AG04450 (cell line): ENCODE measurements around the gene ADORA2A. TPM values are rescaled to one million over a fixed set of nuclear protein-coding genes. Genes with fewer than 3 reads are reported as not detected.

ENCODE experiments used
- CTCF ChIA-PET: fragments of 300-600, 350-600 bp; formaldehyde crosslinking; extraction: SDS; loops from one replicate; lab custom pipeline; 2022; ENCODE audit warnings: antibody characterized with exemption, inconsistent platforms; lab: Charles Lee
- POLR2A ChIA-PET: fragments of 350-600 bp; formaldehyde crosslinking; extraction: SDS; loops from one replicate; lab custom pipeline; 2021; ENCODE audit warnings: antibody characterized with exemption, inconsistent platforms; lab: Yijun Ruan, JAX
- DNase-seq: peaks from one replicate; pipeline ENCODE4 v3.0.0-alpha.2; 2011; ENCODE audit warnings: low read depth, low spot score
- H3K27ac ChIP-seq: one replicate; pipeline ENCODE4 v1.5.1; 2012; ENCODE audit warnings: low read depth, low read length, control low read depth
- H3K27me3 ChIP-seq: one replicate; pipeline ENCODE4 v1.6.0; 2012; ENCODE audit warnings: low read length; ENCODE audit not compliant: control insufficient read depth, insufficient read depth
- H3K4me3 ChIP-seq: 2 replicates; pipeline ENCODE4 v1.5.1; 2011; ENCODE audit warnings: mild to moderate bottlenecking, low read depth, low read length, control low read depth
- H3K9me3 ChIP-seq: 2 replicates; pipeline ENCODE4 v1.5.1; 2012; ENCODE audit warnings: low read length; ENCODE audit not compliant: control insufficient read depth, insufficient read depth
- CTCF ChIP-seq: IDR thresholded peaks from 2 replicates; pipeline ENCODE4 v1.5.1; 2011; ENCODE audit warnings: low read depth, low read length, control low read depth, inconsistent platforms
- polyA plus RNA-seq: library from polyadenylated mRNA; depleted of rRNA; stranded (reverse); fragments of >200 nt; gene quantifications from 2 replicates; pipeline ENCODE4 v1.2.3, GENCODE V29; 2011

Gene ADORA2A
- polyA plus RNA-seq, 1 experiment: 0.19 TPM

GRCh38 chr22:24413736-24414385 is 13.5 kb upstream of the ADORA2A start:
- Histone ChIP-seq H3K27ac (no peak overlapping the region), H3K4me3 (no peak overlapping the region), H3K27me3 (no peaks in the 10 kb centered on the region), H3K9me3 (no peaks in the 10 kb centered on the region; the same call in 1 of the 2 replicates)
- no peak for TF ChIP-seq CTCF
- no peak for DNase-seq
- POLR2A ChIA-PET: no interaction called here
- CTCF ChIA-PET: interaction anchor here (1.3 kb wide), 1 partner anchor 10 kb away, joined by 4 read pairs; no protein-coding TSS in a partner anchor

- POLR2A ChIA-PET: no interaction called here
- TF ChIP-seq CTCF: no peak
- no peaks in the 10 kb centered on the region for H3K27me3 ChIP-seq
- no peak overlapping the region for H3K27ac ChIP-seq
- DNase-seq: no peak
- CTCF ChIA-PET: no interaction called here
- no peak overlapping the region for H3K4me3 ChIP-seq
- no peaks in the 10 kb centered on the region; the same call in 1 of the 2 replicates for H3K9me3 ChIP-seq
Measured at GRCh38 chr22:24414523-24414922, 12.9 kb upstream of the ADORA2A start.

- DNase-seq: no peak
- no peaks in the 10 kb centered on the region; the same call in 1 of the 2 replicates for H3K9me3 ChIP-seq
- peak overlapping the region; percentile 57 for H3K27ac ChIP-seq
- no peak overlapping the region for H3K4me3 ChIP-seq
- CTCF ChIA-PET: no interaction called here
- no peak for TF ChIP-seq CTCF
- POLR2A ChIA-PET: interaction anchor here (0.8 kb wide), 1 partner anchor 14 kb away, joined by 3 read pairs; no protein-coding TSS in a partner anchor
- no peaks in the 10 kb centered on the region for H3K27me3 ChIP-seq
Measured at GRCh38 chr22:24414984-24415945, 12.1 kb upstream of the ADORA2A start.

- Histone ChIP-seq H3K9me3 (no peaks in the 10 kb centered on the region; the same call in 1 of the 2 replicates), H3K27ac (no peak overlapping the region), H3K4me3 (no peak overlapping the region), H3K27me3 (no peaks in the 10 kb centered on the region)
- no peak for DNase-seq
- ChIA-PET CTCF (no interaction called here), POLR2A (interaction anchor here (0.8 kb wide), 1 partner anchor 15 kb away, joined by 3 read pairs; no protein-coding TSS in a partner anchor)
- no peak for TF ChIP-seq CTCF
Measured at GRCh38 chr22:24416095-24416494, 11.3 kb upstream of the ADORA2A start.
